ENCODE measurements around the gene PSMD6.

GRCh38 chr3:64055076-64055475, 31.8 kb upstream of the PSMD6 start:
- no peak for TF ChIP-seq POLR2A (conservative IDR thresholded peaks at IDR 0.05)
- TF ChIP-seq HDAC2 (IDR thresholded peaks at IDR 0.05), result no peak

Data from K562 (cell line).